Esophagus squamous epithelium (tissue), 4 donors: ENCODE results near the gene COX7A2.

Experiments used
- CTCF ChIP-seq, 6 experiments: fragments of 450-650 bp in 4 of 6; fragments of 200-600 bp in 2 of 6; sonication (generic) in 2 of 6; IDR thresholded peaks; one replicate each; pipeline ENCODE4 v1.5.1; 2016 to 2019; ENCODE audit warnings: antibody characterized with exemption in 6 of 6, mild to moderate bottlenecking in 4 of 6, moderate library complexity in 4 of 6
- POLR2A ChIP-seq, 4 donors: fragments of 450-650 bp; IDR thresholded peaks; one replicate each; pipeline ENCODE4 v1.6.1; 2017; ENCODE audit warnings: antibody characterized with exemption in 4 of 4, mild to moderate bottlenecking in 4 of 4, moderate library complexity in 3 of 4

- TF ChIP-seq CTCF (IDR thresholded peaks at IDR 0.05) (no peak), POLR2A (IDR thresholded peaks at IDR 0.05) (no peak)
These were observed 31.5 kb upstream of the COX7A2 start for GRCh38 chr6:75275067-75275466.
